ENCODE measurements around the gene PIK3AP1. TPM values are rescaled to one million over a fixed set of nuclear protein-coding genes. Genes with fewer than 3 reads are reported as not detected.
A peak's percentile ranks its signal among the peaks of the same experiment; 100 is the strongest.

The PIK3AP1 gene
- total and polyA plus RNA-seq, 10 of the 15 experiments (the other 5 are each of a cell fraction or from before 2014, with no cell fraction given) = 26.2 to 306 (median 119) TPM

DNA sequence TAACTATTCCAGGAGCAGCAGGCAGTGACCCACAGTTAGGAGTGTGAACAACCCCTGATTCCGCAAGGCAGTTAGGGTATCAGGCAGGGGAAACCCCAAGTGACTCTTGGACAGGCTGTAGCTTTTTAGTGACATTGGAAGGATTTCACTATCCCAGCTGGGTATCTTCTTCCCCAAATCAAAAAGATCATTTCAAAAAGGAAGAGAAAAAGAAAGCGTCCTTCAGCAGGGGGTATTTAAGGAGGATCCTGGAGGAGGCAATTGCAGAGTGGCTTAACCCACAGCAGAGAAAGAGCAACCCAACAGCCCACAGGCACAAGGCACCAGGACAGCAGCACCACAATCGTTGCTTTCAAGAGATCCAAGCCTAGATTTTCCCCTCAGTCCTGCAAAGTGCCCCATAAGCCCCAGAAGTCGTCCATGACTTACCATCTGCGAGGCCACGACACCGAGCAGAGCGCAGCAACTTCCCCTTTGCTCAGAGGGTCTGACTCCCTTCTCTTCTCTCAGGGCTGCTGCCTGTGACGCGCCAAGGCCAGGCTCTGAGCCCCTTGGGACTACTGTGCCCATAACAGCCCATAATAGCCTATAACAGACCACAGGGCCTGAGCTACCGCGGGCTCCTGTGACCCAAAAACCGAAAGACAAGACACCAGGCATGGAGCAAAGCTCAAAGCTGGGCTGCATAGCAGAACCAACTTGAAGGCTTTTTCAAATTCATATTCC, 19.8 kb downstream of the PIK3AP1 start (continued):
- TF ChIP-seq RELA (IDR thresholded peaks at IDR 0.05; ENCODE audit: borderline replicate concordance, partially characterized antibody) (no peak), BHLHE40 (IDR thresholded peaks at IDR 0.05; ENCODE audit: borderline replicate concordance in 1 of 2, low read depth in 2 of 2, low read length in 1 of 2) (peak; percentile 50 to 63; a peak in 3 of 4 replicates), NRF1 (conservative IDR thresholded peaks at IDR 0.05; ENCODE audit: low read depth, low read length) (no peak), DPF2 (IDR thresholded peaks at IDR 0.05) (0 out of 2 replicates have a peak, but pooled peaks have one; percentile 49)
- TF ChIP-seq, protein P1, sequence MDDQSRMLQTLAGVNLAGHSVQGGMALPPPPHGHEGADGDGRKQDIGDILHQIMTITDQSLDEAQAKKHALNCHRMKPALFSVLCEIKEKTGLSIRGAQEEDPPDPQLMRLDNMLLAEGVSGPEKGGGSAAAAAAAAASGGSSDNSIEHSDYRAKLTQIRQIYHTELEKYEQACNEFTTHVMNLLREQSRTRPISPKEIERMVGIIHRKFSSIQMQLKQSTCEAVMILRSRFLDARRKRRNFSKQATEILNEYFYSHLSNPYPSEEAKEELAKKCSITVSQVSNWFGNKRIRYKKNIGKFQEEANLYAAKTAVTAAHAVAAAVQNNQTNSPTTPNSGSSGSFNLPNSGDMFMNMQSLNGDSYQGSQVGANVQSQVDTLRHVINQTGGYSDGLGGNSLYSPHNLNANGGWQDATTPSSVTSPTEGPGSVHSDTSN (IDR thresholded peaks at IDR 0.05; ENCODE audit: insufficient replicate concordance, low read depth, low read length) = no peak

DNA sequence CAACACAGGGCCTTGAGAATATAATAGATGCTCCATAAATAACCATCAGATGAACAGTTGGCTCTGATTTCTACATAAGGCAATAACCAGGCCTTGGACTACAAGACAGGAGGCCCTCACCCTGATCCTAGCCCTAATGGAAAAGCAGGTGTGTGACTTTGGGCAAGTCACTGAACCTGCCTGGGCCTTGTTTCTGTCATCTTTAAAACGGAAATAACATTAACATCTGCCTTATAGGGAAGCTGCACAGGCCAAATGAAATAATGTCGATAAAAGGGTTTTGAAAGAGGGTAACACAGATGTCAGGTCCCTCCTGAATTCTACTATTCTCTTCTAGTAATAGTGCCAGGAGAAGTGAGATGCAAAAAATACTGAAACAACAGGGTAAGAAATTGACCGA, 20.7 kb downstream of the PIK3AP1 start:
- TSS peak; percentile 52 for BruUV-seq (replicated peaks)
- intact Hi-C loops (cut with micrococcal nuclease; ENCODE audit: unreplicated experiment) (loop anchor here (1.0 to 5.0 kb wide), 4 partner anchors 21 to 133 kb away; partner anchors contain the start of genes LCOR and PIK3AP1), in situ Hi-C loops (cut with MboI) (no loop called here)
- peaks cover 85% of the 10 kb centered on the region for H3K79me2 ChIP-seq (ENCODE audit: control insufficient read depth, insufficient read depth, low read length)
- peak overlapping the region; percentile 75 for H3K9ac ChIP-seq (ENCODE audit: control insufficient read depth, insufficient read depth, low read length)
- WGBS (ENCODE audit: insufficient coverage, insufficient replicate concordance, low lambda C conversion rate, missing lambda C conversion rate) = 0% methylated on average over 3 of the region's 3 CpGs
- H3K4me2 ChIP-seq (ENCODE audit: control insufficient read depth, insufficient read depth) = peak overlapping the region; percentile 86
- no peaks in the 10 kb centered on the region for H3K9me3 ChIP-seq (replicated peaks; ENCODE audit: control insufficient read depth, insufficient read depth, low read length)
- peak overlapping the region; percentile 82 for H3K4me3 ChIP-seq
- FAIRE-seq = peak; percentile 31
- DNase-seq (ENCODE audit: low read depth, low spot score) = no peak
- H3K27me3 ChIP-seq (replicated peaks in 1 of 2; ENCODE audit: control insufficient read depth in 2 of 2, insufficient read depth in 2 of 2, low read length in 1 of 2) = no peaks in the 10 kb centered on the region
- ChIA-PET POLR2A (interaction anchor here (0.6 to 9.2 kb wide), 9 partner anchors 9 to 54 kb away, joined by 3 to 138 read pairs (median 5); no protein-coding TSS in a partner anchor), SMC1A (ENCODE audit: uncharacterized antibody, unreplicated experiment) (interaction anchor here (0.6 to 11.6 kb wide), 12 partner anchors 13 to 328 kb away, joined by 3 to 233 read pairs (median 4); partner anchors contain the start of gene PIK3AP1), RAD21 (ENCODE audit: unreplicated experiment) (interaction anchor here (1.2 to 11.6 kb wide), 3 partner anchors 18 to 47 kb away, joined by 10 to 176 read pairs (median 12); no protein-coding TSS in a partner anchor), CTCF (interaction anchor here (1.0 to 11.7 kb wide), 5 partner anchors 18 to 60 kb away, joined by 3 to 133 read pairs (median 7); no protein-coding TSS in a partner anchor)
- no peak overlapping the region; the same call in 1 of the 2 replicates for H2AFZ ChIP-seq (ENCODE audit: control insufficient read depth, low read depth, low read length)
- peak overlapping the region; percentile 85 for H3K27ac ChIP-seq (ENCODE audit: control insufficient read depth, insufficient read depth)
- peaks cover 46% of the 10 kb centered on the region for H3K4me1 ChIP-seq (ENCODE audit: control insufficient read depth, insufficient read depth, low read length)
- H4K20me1 ChIP-seq (ENCODE audit: control insufficient read depth, insufficient read depth) = no peaks in the 10 kb centered on the region
- H3K36me3 ChIP-seq (ENCODE audit: control insufficient read depth in 2 of 2, insufficient read depth in 2 of 2, low read length in 1 of 2) = no peaks in the 10 kb centered on the region
- ATAC-seq = peak; percentile 9
- TF ChIP-seq, protein P2, sequence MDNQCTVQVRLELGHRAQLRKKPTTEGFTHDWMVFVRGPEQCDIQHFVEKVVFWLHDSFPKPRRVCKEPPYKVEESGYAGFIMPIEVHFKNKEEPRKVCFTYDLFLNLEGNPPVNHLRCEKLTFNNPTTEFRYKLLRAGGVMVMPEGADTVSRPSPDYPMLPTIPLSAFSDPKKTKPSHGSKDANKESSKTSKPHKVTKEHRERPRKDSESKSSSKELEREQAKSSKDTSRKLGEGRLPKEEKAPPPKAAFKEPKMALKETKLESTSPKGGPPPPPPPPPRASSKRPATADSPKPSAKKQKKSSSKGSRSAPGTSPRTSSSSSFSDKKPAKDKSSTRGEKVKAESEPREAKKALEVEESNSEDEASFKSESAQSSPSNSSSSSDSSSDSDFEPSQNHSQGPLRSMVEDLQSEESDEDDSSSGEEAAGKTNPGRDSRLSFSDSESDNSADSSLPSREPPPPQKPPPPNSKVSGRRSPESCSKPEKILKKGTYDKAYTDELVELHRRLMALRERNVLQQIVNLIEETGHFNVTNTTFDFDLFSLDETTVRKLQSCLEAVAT (IDR thresholded peaks at IDR 0.05) = peak; percentile 8; the same call in 1 of the 2 replicates
- 0 out of 2 replicates have a peak, but pooled peaks have one; percentile 6 for TF ChIP-seq MEF2A (IDR thresholded peaks at IDR 0.05; ENCODE audit: insufficient read depth, low read depth, low read length)
- TF ChIP-seq, protein P3, sequence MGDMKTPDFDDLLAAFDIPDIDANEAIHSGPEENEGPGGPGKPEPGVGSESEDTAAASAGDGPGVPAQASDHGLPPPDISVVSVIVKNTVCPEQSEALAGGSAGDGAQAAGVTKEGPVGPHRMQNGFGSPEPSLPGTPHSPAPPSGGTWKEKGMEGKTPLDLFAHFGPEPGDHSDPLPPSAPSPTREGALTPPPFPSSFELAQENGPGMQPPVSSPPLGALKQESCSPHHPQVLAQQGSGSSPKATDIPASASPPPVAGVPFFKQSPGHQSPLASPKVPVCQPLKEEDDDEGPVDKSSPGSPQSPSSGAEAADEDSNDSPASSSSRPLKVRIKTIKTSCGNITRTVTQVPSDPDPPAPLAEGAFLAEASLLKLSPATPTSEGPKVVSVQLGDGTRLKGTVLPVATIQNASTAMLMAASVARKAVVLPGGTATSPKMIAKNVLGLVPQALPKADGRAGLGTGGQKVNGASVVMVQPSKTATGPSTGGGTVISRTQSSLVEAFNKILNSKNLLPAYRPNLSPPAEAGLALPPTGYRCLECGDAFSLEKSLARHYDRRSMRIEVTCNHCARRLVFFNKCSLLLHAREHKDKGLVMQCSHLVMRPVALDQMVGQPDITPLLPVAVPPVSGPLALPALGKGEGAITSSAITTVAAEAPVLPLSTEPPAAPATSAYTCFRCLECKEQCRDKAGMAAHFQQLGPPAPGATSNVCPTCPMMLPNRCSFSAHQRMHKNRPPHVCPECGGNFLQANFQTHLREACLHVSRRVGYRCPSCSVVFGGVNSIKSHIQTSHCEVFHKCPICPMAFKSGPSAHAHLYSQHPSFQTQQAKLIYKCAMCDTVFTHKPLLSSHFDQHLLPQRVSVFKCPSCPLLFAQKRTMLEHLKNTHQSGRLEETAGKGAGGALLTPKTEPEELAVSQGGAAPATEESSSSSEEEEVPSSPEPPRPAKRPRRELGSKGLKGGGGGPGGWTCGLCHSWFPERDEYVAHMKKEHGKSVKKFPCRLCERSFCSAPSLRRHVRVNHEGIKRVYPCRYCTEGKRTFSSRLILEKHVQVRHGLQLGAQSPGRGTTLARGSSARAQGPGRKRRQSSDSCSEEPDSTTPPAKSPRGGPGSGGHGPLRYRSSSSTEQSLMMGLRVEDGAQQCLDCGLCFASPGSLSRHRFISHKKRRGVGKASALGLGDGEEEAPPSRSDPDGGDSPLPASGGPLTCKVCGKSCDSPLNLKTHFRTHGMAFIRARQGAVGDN (IDR thresholded peaks at IDR 0.05) = 0 out of 2 replicates have a peak, but pooled peaks have one; percentile 2
- TF ChIP-seq, protein P4, sequence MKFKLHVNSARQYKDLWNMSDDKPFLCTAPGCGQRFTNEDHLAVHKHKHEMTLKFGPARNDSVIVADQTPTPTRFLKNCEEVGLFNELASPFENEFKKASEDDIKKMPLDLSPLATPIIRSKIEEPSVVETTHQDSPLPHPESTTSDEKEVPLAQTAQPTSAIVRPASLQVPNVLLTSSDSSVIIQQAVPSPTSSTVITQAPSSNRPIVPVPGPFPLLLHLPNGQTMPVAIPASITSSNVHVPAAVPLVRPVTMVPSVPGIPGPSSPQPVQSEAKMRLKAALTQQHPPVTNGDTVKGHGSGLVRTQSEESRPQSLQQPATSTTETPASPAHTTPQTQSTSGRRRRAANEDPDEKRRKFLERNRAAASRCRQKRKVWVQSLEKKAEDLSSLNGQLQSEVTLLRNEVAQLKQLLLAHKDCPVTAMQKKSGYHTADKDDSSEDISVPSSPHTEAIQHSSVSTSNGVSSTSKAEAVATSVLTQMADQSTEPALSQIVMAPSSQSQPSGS (IDR thresholded peaks at IDR 0.05; ENCODE audit: low read length) = 0 out of 2 replicates have a peak, but pooled peaks have one; percentile 35
- TF ChIP-seq EED (IDR thresholded peaks at IDR 0.05; ENCODE audit: low read depth) = no peak
- TF ChIP-seq NBN (IDR thresholded peaks at IDR 0.05) = no peak
- TF ChIP-seq NFIC (IDR thresholded peaks at IDR 0.05; ENCODE audit: low read depth, low read length) = 0 out of 2 replicates have a peak, but pooled peaks have one; percentile 22

Data from GM12878 (cell line).